Mesenteric fat pad (tissue), 1 donor: ENCODE measurements around the gene BAX. TPM values are rescaled to one million over a fixed set of nuclear protein-coding genes. Genes with fewer than 3 reads are reported as not detected.

Source experiments
- DNase-seq: peaks from one replicate; pipeline ENCODE4 v3.0.0-alpha.2; 2020; ENCODE audit warnings: low spot score
- microRNA-seq: library from miRNA; unstranded; fragments of <30 nt; microRNA quantifications from one replicate; pipeline ENCODE4 v1.2.0, GENCODE V29; 2020; ENCODE audit warnings: borderline number of aligned reads
- total RNA-seq: library from RNA; stranded (reverse); fragmentation: NEBNext Ultra II Directional; extraction: Animal tissue kit (Norgen Biotek cat#: 25700); gene quantifications from one replicate; pipeline ENCODE4 v1.2.1, GENCODE V29; 2021
- donor health status: DM: yes; HTN: yes; CAD: no.

The BAX gene
- total RNA-seq, 1 donor from 2014 or later: 71.8 TPM

- no peak for DNase-seq
Observed at GRCh38 chr19:49011194-49011593, 56.5 kb downstream of the BAX start.

Small RNA genes lying within 50 kb of the gene (microRNA-seq; reads per million reads assigned to microRNA genes)
- not detected for gene MIR6798

Other genes starting within 250 kb of the BAX start
- 0.58 TPM for gene MAMSTR, start 235.2 kb upstream of the BAX start, total RNA-seq
- 34.5 TPM for gene RASIP1, start 214.3 kb upstream of the BAX start, total RNA-seq
- gene IZUMO1, start 208.0 kb upstream of the BAX start, total RNA-seq: 2.0 TPM
- gene FUT1, start 202.2 kb upstream of the BAX start, total RNA-seq: 5.7 TPM
- gene FGF21, start 199.4 kb upstream of the BAX start, total RNA-seq: not detected
- 20.3 TPM for gene BCAT2, start 143.8 kb upstream of the BAX start, total RNA-seq
- 9.4 TPM for gene HSD17B14, start 118.4 kb upstream of the BAX start, total RNA-seq
- 44.9 TPM for gene PLEKHA4, start 86.3 kb upstream of the BAX start, total RNA-seq
- gene PPP1R15A, start 82.5 kb upstream of the BAX start, total RNA-seq: 152 TPM
- gene TULP2, start 56.1 kb upstream of the BAX start, total RNA-seq: not detected
- 304 TPM for gene NUCB1, start 54.6 kb upstream of the BAX start, total RNA-seq
- gene DHDH, start 21.2 kb upstream of the BAX start, total RNA-seq: 0.61 TPM
- 9,334 TPM for gene FTL, start 10.4 kb downstream of the BAX start, total RNA-seq
- 82.0 TPM for gene GYS1, start 38.4 kb downstream of the BAX start, total RNA-seq
- 40.0 TPM for gene RUVBL2, start 39.0 kb downstream of the BAX start, total RNA-seq
- not detected for gene LHB, start 62.2 kb downstream of the BAX start, total RNA-seq
- gene CGB3, start 69.5 kb downstream of the BAX start, total RNA-seq: not detected
- gene CGB2, start 77.0 kb downstream of the BAX start, total RNA-seq: not detected
- not detected for gene CGB1, start 82.0 kb downstream of the BAX start, total RNA-seq
- not detected for gene CGB5, start 89.0 kb downstream of the BAX start, total RNA-seq
- not detected for gene CGB8, start 94.2 kb downstream of the BAX start, total RNA-seq
- gene CGB7, start 102.9 kb downstream of the BAX start, total RNA-seq: not detected
- not detected for gene NTF4, start 109.9 kb downstream of the BAX start, total RNA-seq
- not detected for gene KCNA7, start 117.8 kb downstream of the BAX start, total RNA-seq
- gene SNRNP70, start 130.6 kb downstream of the BAX start, total RNA-seq: 148 TPM
- gene LIN7B, start 159.5 kb downstream of the BAX start, total RNA-seq: 4.2 TPM
- gene C19orf73, start 164.3 kb downstream of the BAX start, total RNA-seq: not detected
- gene PPFIA3, start 164.7 kb downstream of the BAX start, total RNA-seq: 3.1 TPM
- gene HRC, start 200.5 kb downstream of the BAX start, total RNA-seq: 1.3 TPM
- gene TRPM4, start 202.9 kb downstream of the BAX start, total RNA-seq: 17.0 TPM